Stimulated activated CD4-positive, alpha-beta T cell treated with anti-CD3 and anti-CD28 coated beads, Interleukin-4, amount 100 ng/mL, for 4 hours (primary cell): ENCODE measurements around the gene CST2.
"Not testable (repeated sequence)": the region's sequence is repeated elsewhere in the genome, so short reads cannot be mapped to it uniquely, and the experiment has no call there.

ENCODE experiments used
- DNase-seq, 2 experiments: peaks; one replicate each; pipeline ENCODE4 v3.0.0-alpha.2; 2020

CST2 gene

DNA sequence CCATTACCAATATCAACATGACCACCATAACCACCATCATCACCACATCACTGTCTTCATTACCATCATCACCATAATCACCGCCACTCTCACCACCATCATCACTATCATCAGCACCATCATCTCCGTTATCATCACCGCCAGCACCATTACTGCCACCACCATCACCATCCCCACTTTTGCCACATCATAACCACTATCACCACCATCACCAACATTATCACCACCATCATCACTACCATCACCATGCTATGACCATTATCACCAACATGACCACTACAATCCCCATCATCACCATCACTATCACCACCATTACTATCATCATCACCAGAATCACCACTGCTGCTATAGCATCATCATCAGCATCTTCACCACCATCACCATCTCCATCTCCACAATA is 25.7 kb downstream of the CST2 start:
- DNase-seq: no peak

DNA sequence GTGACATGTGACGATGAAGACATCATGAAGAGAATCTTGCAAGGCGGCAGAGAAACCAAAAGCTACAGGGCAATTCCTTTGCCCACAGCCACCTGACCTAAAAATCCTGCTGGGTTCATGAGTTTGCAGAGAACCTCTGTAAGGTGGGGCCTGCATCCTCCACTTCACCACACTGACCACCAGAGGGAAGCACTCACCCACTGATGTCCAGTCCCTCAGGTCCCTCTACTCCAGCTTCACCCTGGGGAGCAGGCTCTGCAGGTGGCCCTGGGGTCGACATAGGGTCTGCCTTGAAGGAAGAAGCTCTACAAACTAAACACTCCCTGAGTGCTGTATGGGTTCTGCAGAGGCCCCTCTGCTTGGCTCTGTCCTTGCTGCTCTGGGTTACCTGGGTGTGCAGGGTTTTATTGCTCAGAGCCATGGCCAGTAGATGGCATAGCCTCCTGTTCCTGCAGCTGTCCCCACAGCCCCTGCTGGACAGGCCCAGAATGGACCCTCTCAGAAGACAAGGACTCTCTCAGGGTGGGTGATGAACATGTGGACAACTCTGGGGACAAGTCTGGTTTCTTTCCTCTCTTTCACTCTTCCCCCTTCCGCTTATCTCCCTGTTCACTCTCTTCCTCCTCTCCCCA is 27.2 kb downstream of the CST2 start:
- DNase-seq: peak in 1 of 2 experiments; percentile 12

DNA sequence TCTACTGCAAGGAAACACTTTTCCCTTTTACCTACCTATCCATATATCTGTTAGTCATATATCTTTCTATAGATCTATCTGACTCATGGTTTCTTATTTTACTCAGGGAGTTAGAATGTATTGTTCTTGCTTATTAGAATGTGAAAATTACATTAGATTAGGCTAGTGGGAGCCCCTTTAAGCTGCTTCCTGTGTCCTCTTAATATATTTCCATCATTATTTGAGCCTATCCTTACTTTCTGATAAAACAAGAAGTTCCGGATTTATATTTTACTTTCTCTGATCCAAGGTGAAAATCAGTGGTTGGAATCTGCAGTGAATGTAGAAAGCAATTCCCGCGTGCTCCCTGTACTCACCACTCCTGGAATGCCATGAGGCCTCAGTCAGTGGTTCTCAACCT is 31.0 kb downstream of the CST2 start:
- no peak for DNase-seq

DNA sequence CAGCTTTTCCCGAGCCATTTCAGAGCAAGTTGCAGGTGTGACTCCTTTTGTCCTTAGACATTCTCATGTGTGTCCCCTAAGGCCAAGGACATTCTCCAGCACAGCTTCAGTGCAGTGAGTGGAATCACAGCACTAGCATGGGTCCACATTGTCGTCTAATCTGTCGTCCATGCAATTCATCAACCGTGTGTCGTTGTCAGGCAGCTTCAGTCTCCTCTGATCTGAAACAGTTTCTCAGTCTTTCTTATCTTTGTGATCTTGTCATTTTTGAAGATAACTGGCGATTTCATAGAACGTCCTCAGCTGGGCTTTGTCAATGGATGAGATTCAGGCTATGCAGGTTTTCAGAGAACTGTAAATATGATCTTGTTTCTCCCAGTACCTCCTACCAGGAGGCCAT is 31.7 kb downstream of the CST2 start:
- DNase-seq: no peak

DNA sequence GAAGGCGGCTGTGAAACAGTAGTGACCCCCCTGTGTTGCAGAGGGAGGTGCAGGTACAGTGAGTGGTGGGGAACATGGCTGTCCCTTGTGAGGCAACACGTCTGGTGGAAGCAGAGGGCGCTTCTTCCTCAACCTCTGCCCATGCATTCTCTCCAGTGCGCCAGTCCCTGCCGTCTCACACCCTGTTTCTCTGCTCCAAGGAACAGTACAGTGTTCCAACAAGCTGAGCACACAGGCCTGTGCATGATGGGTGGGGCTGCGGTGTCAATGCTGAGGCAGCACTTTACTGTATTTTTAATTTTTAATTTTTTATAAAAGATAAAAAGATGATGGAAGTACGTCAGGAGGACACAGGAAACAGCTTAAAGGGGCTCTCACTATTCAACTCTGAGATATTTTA is 32.5 kb downstream of the CST2 start:
- DNase-seq: no peak

DNA sequence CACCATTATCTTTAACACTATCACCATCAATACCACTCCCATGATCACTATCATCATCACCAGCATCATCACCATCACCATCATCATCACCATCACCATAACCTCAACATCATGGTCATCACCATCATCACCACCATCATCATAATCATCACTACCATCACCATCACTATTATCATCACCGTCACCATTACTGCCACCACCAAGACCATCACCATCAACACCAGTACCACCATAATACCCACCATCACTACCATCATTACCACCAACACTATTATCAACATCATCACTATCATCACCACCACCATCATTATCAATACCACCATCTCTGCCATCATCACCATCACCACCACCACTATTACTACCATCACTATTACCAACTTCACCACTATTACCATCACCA is 43.1 kb downstream of the CST2 start:
- no peak for DNase-seq

DNA sequence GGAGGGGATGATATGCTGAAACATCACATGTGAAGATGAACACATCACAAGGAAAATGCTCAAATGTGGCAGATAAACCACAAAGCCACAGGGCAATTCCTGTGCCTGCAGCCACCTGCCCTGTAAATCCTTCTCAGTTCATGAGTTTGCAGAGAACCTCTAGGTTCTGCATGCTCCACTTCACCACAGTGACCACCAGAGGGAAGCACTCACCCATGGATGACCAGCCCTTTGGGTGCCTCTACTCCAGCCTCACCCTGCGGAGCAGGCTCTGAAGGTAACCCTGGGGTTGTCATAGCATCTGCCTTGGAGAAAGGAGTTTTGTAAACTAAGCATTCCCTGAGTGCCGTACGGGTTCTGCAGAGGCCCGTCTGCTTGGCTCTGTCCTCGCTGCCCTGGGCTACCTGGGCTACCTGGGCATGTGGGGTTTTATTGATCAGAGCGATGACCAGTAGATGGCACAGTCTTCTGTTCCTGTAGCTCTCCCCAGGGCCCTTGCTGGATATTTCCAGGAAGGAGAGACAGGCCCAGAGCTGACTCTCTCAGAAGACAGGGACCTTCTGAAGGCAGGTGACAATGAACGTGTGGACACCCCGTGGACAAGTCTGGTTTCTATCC is 44.1 kb downstream of the CST2 start:
- no peak for DNase-seq

DNA sequence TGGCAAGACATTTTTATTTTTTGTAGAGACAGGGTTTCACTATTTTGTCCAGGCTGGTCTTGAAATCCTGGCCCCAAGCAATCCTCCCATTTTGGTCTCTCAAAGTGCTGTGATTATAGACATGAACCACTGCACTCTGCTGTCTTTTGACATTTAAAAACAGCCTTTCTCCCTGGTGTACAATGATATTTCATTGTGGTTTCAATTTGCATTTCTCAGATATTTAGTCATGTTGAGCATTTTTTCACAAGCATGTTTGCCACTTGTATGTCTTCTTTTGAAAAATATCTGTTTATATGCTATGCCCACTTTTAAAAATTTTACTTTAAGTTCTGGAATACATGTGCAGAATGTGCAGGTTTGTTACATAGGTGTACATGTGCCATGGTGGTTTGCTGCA is 47.9 kb downstream of the CST2 start:
- not testable (repeated sequence) for DNase-seq

DNA sequence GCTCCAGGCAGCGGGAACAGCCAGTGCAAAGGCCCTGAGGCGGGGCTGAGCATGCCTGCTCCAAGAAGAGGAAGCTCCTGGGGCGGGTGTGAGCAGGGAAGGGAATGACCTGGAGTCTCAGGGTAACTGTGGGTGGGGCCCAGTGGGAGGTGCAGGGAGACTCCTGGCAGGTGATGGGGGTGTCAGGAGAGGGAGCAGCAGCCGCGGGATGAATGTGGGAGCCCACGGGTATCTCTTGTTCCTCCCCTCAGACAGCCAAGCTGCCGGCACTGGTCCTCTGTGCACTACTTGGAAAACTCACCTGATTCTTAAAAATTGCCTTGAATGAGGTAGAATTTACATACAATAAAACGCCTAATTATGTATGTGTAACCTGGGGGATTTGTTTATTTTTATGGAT is 49.1 kb downstream of the CST2 start:
- DNase-seq: not testable (repeated sequence)

DNA sequence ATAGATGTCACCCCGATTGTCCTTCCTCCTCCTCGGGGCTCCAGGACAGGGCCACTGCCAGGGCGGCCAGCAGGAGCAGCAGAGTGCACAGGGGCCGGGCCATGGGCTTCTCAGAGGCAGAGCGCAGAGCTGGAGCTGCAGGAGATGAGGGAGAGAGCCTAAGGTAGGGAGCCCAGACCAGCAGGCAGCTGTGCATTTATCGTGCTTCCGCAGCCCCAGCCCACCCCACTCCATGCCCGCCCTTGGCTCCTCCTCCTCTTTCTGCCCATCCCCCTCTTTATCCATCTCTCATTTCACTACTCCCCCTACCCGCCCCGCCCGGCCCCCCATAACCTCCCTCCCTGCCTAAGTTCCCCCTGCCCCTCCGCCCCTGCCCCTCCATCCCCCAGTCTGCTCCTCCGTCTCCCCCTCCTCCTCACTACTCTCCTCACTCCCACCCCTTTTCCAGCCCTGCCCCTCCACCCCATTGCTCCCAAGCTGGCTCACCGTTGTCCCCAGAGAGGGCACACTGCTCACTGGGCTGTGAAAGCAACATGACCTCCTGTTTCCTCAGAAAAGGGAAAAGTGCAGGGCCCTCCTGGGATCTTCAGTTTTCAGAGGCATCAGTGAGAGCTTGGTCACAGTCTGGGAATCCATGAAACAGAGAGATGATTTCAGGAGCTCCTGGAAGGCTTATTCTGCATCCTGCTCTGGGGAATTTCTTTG is 50.3 kb downstream of the CST2 start:
- no peak for DNase-seq

DNA sequence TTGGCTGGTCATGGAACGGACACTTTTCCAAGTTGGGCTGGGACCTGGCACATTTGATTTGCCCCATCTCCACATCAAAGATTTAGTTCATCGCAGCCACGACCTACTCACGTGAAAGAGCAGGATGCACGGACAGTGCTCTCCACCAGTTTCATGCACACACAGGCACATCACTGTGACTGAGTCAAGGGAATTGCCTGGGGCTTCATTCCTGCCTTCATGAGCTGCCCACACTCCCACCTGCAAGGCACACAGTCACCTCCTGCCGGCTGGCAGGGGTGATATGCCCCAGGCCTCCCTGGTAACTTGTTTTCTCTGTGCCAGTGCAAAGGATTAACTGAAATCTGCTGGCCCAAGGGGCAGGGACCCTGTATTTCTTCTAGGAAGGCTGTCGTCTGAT is 52.4 kb downstream of the CST2 start:
- DNase-seq: no peak
